DMS 273 treated with DMSO at 0.1 percent for 48 hours (cell line): ENCODE measurements around the gene RNASEL.

ENCODE experiments used
- DNase-seq: peaks from one replicate; lab custom pipeline; 2025; lab: John Stamatoyannopoulos, UW

Gene RNASEL

DNA sequence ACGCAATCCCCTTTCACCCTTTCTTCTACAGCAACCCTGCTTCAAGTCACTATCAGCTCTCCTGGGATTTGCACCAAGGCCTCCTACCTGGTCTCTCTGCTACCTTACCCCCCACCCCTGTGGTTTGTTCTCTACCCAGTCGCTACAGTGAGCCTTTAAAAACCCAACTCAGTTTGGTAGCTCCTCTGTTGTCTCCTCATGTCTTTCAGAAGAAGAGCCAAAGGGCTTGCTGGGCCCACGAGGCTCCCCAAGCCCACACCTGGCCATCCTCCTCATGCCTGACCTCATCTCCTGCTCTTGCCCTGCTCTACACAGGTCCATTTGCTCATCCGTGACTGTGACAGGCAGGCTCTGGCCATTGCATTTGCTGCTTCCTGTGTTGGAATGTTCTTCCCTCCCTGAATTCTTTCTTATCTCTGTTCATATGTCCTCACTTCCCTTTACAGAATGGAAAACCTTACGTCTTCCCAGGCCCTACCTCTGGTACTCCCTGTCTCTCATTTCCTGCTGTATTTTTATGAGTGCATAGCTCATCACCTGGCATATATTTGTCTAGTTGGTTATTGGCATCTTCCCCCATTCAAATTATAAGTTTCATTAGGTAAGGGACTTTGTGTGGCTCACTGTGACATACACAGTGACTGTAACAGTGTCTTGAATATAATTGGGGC, 11.8 kb upstream of the RNASEL start:
- no peak for DNase-seq

DNA sequence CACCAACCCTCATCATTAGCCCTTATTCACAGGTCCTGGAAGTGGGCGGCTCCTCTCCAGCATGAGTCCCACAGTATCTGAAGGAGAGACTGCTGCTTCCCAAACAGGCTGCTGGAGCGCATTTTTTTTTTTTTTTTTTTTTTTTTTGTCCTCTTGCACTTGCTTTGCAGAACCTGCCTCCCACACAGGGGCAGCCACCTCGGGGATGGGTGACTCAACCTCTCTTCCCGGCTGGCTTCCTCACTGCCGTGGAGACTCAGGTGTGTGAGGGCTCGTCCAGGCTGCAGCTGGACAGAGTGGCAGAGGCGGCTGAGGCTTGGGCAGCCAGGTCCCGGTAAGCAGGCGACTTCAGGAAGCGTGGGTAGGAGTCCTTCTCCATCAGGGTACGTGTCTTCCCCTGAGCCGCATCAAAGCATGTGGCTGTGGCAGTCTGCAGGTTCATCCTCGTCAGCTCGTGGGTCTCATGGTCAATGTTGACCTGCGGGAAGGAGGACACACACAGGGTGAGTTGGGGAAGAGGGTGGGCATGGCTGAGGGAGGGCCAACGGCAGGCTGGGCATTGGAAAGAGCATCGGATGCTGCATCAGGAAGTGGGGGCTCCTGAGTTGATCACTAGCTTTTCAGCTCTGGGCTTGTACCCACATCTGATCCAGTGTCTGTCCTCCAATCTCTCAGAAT, 11.1 kb upstream of the RNASEL start:
- no peak for DNase-seq

DNA sequence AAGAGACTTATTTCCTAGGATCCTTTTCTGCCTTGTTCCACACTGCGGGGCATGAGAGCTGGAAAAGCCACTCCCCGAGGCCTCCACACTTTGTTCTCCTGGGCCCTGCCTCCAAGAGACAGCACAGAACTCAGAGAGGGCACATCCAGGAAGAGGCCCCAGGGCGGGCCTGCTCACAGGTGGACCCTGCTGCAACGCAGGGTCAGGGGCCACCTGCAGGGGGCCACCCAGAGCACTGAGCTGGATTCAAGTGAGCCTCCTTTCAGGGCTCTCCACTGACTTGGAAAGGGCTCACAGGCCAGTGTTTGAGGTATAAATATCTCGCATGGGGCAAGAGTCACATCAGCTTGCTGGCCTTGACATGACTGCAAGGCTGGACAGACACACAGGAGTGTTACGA, 10.3 kb upstream of the RNASEL start:
- no peak for DNase-seq

GRCh38 chr1:182598296-182598695, 9.2 kb upstream of the RNASEL start:
- no peak for DNase-seq

GRCh38 chr1:182596934-182597333, 7.9 kb upstream of the RNASEL start:
- no peak for DNase-seq

DNA sequence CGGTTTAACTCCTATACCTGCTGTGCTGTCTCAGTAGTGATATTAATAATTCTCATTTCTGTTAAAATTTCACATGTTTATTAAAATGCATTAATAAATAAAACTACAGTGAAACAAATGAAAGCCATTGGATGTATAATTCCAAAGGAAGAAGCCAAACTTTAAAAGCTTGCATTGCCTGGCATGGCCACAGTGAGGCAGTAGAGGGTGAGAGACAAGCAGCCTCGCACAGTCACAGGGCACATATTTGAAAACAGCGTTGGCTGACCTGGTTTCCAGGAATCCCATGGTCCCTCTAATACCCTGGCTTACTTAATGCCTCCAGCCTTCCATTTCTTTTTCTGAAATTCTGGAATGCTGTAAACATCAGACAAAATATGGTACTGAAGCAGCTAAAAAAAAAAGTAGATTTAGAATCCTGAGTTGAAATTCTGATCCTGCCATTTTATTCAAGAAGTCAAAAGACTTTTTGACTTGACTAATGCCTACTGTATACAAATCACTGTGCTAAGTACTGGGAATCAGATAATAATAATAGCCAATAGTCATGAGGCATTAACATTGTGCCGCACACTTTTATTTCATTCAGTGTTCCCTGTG, 6.7 kb upstream of the RNASEL start:
- DNase-seq: peak; percentile 51

DNA sequence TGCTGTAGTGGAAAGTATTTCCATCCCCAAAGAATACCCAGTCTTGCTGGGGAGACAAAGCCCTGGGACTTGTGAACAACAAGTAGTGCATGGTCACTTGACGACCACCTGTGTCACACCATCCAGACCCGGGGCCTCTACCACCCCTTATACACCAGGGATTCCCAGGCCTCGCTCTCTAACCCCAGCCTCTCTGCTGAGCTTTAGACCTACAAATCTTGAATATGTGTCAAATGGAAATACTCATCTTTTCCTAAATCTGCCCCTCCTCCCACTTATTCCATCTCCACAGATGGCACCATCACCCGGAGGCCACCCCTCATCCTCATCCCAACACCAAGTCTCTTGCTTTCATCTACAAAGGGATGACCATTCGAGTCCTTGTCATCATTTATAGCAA, 875 bp upstream of the RNASEL start:
- no peak for DNase-seq

GRCh38 chr1:182589520-182589919, 464 bp upstream of the RNASEL start:
- DNase-seq: no peak

- no peak for DNase-seq
These were observed 1.2 kb downstream of the RNASEL start for GRCh38 chr1:182587666-182588499.

GRCh38 chr1:182587093-182587492, 2.0 kb downstream of the RNASEL start:
- DNase-seq: no peak

DNA sequence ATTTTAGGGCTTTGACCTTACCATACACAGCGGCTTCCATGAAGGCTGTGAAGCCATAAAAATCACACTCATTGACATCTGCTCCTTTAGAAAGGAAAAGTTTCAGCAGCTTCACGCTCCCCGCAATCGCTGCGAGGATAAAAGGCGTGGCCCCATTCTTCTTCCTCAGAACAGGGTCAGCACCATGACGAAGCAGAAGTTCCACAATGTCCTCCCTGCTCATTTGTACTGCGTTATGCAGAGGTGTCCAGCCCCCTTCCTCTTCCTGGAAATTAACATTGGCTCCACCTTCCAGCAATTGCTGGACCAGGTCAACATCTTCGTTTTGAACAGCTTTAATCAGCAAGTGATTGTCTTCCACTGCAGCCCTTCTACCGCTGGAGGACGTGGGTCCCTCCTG, 2.7 kb downstream of the RNASEL start:
- DNase-seq: no peak

DNA sequence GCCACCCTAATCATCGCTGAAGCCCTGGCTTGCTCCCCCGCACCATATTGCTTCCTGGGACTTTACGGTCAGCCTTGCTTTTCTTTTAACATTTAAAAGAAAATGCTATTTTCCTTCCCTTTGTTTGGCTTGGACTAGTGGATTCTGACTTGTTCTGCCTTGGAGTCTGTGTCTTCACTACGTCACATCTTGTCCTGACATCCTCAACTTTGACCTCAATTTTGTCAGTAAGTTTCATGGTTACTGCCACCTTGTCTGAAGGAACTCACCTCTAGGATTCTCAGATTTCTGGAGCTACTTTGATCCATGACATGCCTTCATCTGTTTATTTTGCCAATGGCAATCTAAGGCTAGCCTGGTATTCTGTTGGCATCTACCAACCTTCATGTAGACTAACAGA, 4.3 kb downstream of the RNASEL start:
- no peak for DNase-seq

- DNase-seq: no peak
These were observed 8.3 kb downstream of the RNASEL start for GRCh38 chr1:182580736-182581135.

DNA sequence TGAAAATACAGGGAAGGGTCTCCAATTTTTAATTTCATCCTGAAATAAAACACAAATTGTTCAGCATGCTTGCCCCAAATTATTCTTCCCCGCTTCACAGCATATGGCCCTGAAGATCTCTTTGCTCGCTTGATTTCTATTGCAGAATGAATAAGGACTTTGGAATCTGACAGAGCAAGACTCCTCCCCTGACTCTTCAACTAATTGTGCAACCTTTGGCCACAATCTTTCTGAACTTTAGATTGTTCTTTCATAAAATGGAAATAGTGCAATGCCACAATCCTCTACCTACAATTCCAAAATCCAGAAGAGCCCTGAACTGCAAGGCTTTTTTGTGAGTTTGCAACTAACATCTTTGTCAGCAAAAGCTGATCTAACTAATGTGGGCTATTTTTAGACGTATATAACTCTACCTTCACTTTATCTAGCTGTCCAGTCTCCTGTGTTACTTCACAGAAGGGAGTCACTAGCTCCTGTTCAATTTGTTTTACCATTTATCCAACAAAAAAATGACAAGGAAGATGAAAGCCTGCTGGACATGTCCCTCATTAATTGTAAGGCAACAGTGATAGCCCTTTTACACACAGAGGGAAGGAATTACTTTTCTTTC, 13.4 kb downstream of the RNASEL start:
- DNase-seq: no peak

DNA sequence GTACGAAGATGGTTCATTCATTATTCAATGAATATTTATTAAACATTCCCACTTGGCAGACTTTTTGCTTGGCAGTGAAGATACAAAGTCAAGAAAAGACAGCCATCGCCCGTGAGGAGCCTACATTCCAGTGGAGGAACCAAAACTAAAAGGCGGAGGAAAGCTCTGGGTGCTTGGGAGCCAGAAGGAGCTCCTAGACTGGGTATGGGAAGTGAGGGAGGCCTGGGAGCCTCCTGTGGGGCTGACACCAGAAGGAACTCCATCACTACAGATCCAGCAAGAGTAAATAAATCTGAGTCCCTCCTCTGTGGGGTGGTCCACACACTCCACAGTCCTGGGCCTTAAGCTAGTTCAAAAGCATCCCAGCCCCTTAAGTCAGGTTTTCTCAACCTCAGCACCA, 14.9 kb downstream of the RNASEL start:
- DNase-seq: no peak

DNA sequence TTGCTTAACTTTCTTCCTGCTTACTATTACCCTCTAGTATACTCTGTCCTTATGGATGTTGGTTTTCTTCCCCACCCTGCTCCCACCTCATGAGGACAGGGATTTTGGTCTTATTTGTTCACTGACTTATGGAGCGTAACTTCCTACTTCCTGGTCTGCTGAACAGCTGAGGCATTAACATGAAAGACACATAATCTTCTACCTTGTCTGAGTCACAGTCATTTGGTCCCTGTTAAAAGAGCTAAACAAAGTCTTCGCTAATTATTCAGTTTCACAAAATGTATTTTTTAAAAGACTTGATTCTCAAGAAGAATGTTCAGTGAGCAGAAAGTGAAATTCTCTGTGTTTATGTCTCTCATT, 18.5 kb downstream of the RNASEL start:
- DNase-seq: no peak

DNA sequence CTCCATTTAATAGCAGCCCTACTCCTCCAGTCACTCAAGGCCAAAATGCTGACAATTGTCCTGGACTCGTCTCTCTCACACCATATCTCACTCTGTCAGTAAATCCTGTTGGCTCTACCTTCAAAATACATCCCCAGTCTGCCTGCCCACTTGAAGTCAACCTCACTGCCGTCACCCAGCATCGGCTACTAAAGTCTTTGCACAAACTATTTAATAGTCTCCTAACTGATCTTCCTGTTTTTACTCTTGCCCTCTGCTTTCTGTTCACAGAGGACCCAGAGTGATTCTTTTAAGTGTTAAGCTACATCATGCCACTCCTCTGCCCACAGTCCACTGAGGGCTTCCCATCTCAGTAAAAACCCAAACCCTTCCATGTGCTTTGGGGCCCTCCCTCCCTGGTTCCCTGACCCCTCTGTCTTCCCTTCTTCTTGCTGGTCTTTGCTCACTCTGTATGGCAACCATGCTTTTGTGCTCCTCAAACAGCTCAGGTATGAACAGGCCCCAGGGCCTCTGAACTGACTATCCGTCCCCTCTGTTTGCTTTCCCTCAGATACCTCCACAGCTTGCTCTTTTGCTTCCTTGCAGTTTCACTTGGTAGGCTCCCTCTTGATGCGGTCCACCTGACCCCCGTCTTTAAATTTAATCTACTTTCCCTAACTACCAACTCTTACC, 19.0 kb downstream of the RNASEL start:
- DNase-seq: no peak

GRCh38 chr1:182568647-182569284, 20.3 kb downstream of the RNASEL start:
- no peak for DNase-seq

- DNase-seq: no peak
These were observed 21.4 kb downstream of the RNASEL start for GRCh38 chr1:182567629-182568028.

- no peak for DNase-seq
These were observed 23.5 kb downstream of the RNASEL start for GRCh38 chr1:182565537-182565936.

GRCh38 chr1:182564406-182565004, 24.6 kb downstream of the RNASEL start:
- no peak for DNase-seq
